ENCODE measurements around the gene MELTF.

GRCh38 chr3:196998966-196999760 is 30.5 kb downstream of the MELTF start:
- TF ChIP-seq KMT2B (CRISPR knock-in tag; IDR thresholded peaks at IDR 0.05) (no peak), HNRNPK (IDR thresholded peaks at IDR 0.05; ENCODE audit: low read depth, low read length, poor library complexity, severe bottlenecking) (no peak)
- TF ChIP-seq, protein P1, sequence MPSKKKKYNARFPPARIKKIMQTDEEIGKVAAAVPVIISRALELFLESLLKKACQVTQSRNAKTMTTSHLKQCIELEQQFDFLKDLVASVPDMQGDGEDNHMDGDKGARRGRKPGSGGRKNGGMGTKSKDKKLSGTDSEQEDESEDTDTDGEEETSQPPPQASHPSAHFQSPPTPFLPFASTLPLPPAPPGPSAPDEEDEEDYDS (CRISPR knock-in tag; IDR thresholded peaks at IDR 0.05): no peak

All from HepG2 (cell line).